ENCODE measurements around the gene TBC1D9. TPM values are rescaled to one million over a fixed set of nuclear protein-coding genes. Genes with fewer than 3 reads are reported as not detected.

Gene TBC1D9
- total RNA-seq, 2 experiments from 2014 or later, result 1.0 to 13.0 TPM

DNA sequence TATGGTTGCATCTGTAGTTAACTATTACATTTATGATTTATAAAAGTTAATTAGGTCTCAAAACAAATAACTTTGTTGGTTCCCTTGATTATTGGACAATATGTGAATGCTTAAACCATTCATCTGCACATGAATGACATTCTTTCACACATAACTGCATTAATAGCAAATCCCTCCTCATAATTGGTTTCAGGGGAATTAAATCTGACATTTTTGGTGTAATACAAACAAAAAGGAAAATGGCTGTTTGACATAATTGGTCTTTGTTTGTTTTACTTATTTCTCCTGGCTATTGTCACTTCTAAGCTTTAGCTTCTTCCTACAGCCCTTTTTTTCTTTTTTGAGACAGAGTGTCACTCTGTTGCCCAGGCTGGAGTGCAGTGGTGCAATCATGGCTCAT lies 71.9 kb downstream of the TBC1D9 start:
- H3K9me3 ChIP-seq (ENCODE audit: low read length), result no peaks in the 10 kb centered on the region
- H3K4me3 ChIP-seq (ENCODE audit: low read depth, low read length, poor library complexity, severe bottlenecking), result no peak overlapping the region
- TF ChIP-seq, protein P1, sequence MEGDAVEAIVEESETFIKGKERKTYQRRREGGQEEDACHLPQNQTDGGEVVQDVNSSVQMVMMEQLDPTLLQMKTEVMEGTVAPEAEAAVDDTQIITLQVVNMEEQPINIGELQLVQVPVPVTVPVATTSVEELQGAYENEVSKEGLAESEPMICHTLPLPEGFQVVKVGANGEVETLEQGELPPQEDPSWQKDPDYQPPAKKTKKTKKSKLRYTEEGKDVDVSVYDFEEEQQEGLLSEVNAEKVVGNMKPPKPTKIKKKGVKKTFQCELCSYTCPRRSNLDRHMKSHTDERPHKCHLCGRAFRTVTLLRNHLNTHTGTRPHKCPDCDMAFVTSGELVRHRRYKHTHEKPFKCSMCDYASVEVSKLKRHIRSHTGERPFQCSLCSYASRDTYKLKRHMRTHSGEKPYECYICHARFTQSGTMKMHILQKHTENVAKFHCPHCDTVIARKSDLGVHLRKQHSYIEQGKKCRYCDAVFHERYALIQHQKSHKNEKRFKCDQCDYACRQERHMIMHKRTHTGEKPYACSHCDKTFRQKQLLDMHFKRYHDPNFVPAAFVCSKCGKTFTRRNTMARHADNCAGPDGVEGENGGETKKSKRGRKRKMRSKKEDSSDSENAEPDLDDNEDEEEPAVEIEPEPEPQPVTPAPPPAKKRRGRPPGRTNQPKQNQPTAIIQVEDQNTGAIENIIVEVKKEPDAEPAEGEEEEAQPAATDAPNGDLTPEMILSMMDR (conservative IDR thresholded peaks at IDR 0.05; ENCODE audit: low read length), result no peak
- no peak for TF ChIP-seq EZH2phosphoT487 (IDR thresholded peaks at IDR 0.05; ENCODE audit: borderline replicate concordance, low read depth, low read length)
- H3K4me1 ChIP-seq (ENCODE audit: insufficient read depth, low read length, poor library complexity, severe bottlenecking), result no peaks in the 10 kb centered on the region
- intact Hi-C loops (cut with micrococcal nuclease; ENCODE audit: unreplicated experiment), result no loop called here
- H3K27ac ChIP-seq (ENCODE audit: low read depth, low read length, poor library complexity, severe bottlenecking), result no peak overlapping the region
- no peaks in the 10 kb centered on the region for H3K9me2 ChIP-seq (ENCODE audit: insufficient read depth, low read length)
- CTCF ChIA-PET (ENCODE audit: unreplicated experiment), result interaction anchor here (0.6 kb wide), 1 partner anchor 13 kb away, joined by 9 read pairs; no protein-coding TSS in a partner anchor
- no peaks in the 10 kb centered on the region for H4K20me1 ChIP-seq (ENCODE audit: insufficient read depth, low read length)
- POLR2A ChIA-PET, result no interaction called here
- H3K79me2 ChIP-seq (ENCODE audit: insufficient read depth, low read depth, low read length), result no peaks in the 10 kb centered on the region
- no peak overlapping the region for H2AFZ ChIP-seq (ENCODE audit: low read length)
- no TSS peak for BruUV-seq (replicated peaks)
- H3K4me2 ChIP-seq (ENCODE audit: low read length), result no peak overlapping the region
- H3K36me3 ChIP-seq (ENCODE audit: insufficient read depth, low read length), result no peaks in the 10 kb centered on the region
- DNase-seq (ENCODE audit: low spot score), result no peak

DNA sequence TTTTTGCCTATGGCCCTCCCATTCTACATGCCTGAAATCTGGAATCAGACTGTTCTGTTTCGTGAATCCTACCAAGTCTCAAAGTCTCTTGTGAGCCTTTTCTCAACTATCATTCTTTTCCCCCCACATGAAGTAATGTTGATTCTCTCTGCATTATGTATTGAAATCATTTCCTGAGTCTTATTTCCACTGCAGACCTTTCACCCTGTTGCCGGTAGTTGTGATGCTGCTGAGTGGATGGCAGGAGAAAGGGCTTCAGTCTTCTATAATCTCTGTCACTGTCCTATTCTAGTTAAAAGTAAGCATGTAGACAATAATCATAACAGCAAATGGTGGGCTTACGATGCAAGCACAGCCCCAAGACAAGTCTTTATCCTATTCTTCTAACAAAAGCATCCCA lies 75.0 kb downstream of the TBC1D9 start:
- BruUV-seq (replicated peaks), result no TSS peak

DNA sequence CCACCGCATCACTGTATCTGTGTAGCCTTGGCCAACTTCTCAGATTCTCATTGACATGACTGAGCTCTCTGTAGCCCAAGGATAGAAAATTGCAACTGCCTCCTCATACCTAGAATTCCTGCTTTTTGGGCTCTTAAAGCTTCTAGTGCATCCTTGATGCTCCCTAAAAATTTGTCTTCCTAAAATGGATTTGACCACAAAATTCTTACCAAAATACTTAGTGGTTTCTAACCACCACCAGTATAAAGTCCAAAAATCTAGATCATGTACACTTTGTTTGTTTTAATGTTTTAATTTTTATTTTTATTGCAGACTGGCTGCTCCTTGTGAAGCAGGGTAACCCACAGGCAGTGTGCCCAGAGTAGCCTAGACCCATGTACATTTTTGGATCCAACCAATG lies 75.5 kb downstream of the TBC1D9 start:
- BruUV-seq (replicated peaks), result no TSS peak
- no peak overlapping the region for H3K4me3 ChIP-seq (ENCODE audit: low read depth, low read length, poor library complexity, severe bottlenecking)
- no peak overlapping the region for H3K27ac ChIP-seq (ENCODE audit: low read depth, low read length, poor library complexity, severe bottlenecking)
- no peak overlapping the region for H2AFZ ChIP-seq (ENCODE audit: low read length)
- H3K79me2 ChIP-seq (ENCODE audit: insufficient read depth, low read depth, low read length), result no peaks in the 10 kb centered on the region
- H3K9me2 ChIP-seq (ENCODE audit: insufficient read depth, low read length), result no peaks in the 10 kb centered on the region
- TF ChIP-seq EZH2phosphoT487 (IDR thresholded peaks at IDR 0.05; ENCODE audit: borderline replicate concordance, low read depth, low read length), result no peak
- TF ChIP-seq, protein P1 (conservative IDR thresholded peaks at IDR 0.05; ENCODE audit: low read length), result no peak
- H3K4me2 ChIP-seq (ENCODE audit: low read length), result no peak overlapping the region
- DNase-seq (ENCODE audit: low spot score), result no peak
- peaks cover 4% of the 10 kb centered on the region for H3K4me1 ChIP-seq (ENCODE audit: insufficient read depth, low read length, poor library complexity, severe bottlenecking)
- no peaks in the 10 kb centered on the region for H4K20me1 ChIP-seq (ENCODE audit: insufficient read depth, low read length)
- ChIA-PET POLR2A (interaction anchor here (0.6 to 1.0 kb wide), 2 partner anchors 9 to 13 kb away, joined by 3 to 7 read pairs; no protein-coding TSS in a partner anchor), CTCF (ENCODE audit: unreplicated experiment) (no interaction called here)
- 0 out of 2 replicates have a peak, but pooled peaks cover 3% of the 10 kb centered on the region for H3K36me3 ChIP-seq (ENCODE audit: insufficient read depth, low read length)
- intact Hi-C loops (cut with micrococcal nuclease; ENCODE audit: unreplicated experiment), result no loop called here
- H3K9me3 ChIP-seq (ENCODE audit: low read length), result no peaks in the 10 kb centered on the region

More for the DNA sequence above, 75.0 kb downstream of the TBC1D9 start:
- Histone ChIP-seq H3K4me2 (ENCODE audit: low read length) (no peak overlapping the region), H4K20me1 (ENCODE audit: insufficient read depth, low read length) (no peaks in the 10 kb centered on the region), H3K27ac (ENCODE audit: low read depth, low read length, poor library complexity, severe bottlenecking) (no peak overlapping the region), H3K79me2 (ENCODE audit: insufficient read depth, low read depth, low read length) (no peaks in the 10 kb centered on the region), H3K9me2 (ENCODE audit: insufficient read depth, low read length) (no peaks in the 10 kb centered on the region), H3K36me3 (ENCODE audit: insufficient read depth, low read length) (0 out of 2 replicates have a peak, but pooled peaks cover 3% of the 10 kb centered on the region), H3K4me3 (ENCODE audit: low read depth, low read length, poor library complexity, severe bottlenecking) (no peak overlapping the region), H3K9me3 (ENCODE audit: low read length) (no peaks in the 10 kb centered on the region), H3K4me1 (ENCODE audit: insufficient read depth, low read length, poor library complexity, severe bottlenecking) (no peaks in the 10 kb centered on the region), H2AFZ (ENCODE audit: low read length) (no peak overlapping the region)
- TF ChIP-seq, protein P1 (conservative IDR thresholded peaks at IDR 0.05; ENCODE audit: low read length), result no peak
- intact Hi-C loops (cut with micrococcal nuclease; ENCODE audit: unreplicated experiment), result no loop called here
- no peak for DNase-seq (ENCODE audit: low spot score)
- CTCF ChIA-PET (ENCODE audit: unreplicated experiment), result no interaction called here
- POLR2A ChIA-PET, result interaction anchor here (0.6 kb wide), 1 partner anchor 13 kb away, joined by 7 read pairs; no protein-coding TSS in a partner anchor
